Endothelial cell of umbilical vein (primary cell): ENCODE data around the gene NUDCD3. TPM values are rescaled to one million over a fixed set of nuclear protein-coding genes. Genes with fewer than 3 reads are reported as not detected.

ENCODE experiments used
- BruUV-seq: library from RNA; stranded (reverse); fragments of 400-500 nt; replicated peaks from 2 replicates; lab custom pipeline; 2021; lab: Mats Ljungman, UMichigan
- CTCF ChIA-PET: fragments of 300-600, 350-600 bp; sonication (Branson Sonifier 250); formaldehyde crosslinking; loops from one replicate; lab custom pipeline; 2021; ENCODE audit warnings: antibody characterized with exemption, inconsistent platforms; lab: Charles Lee
- POLR2A ChIA-PET: fragments of 300-600, 350-600 bp; sonication (Branson Sonifier 250); formaldehyde crosslinking; loops from one replicate; lab custom pipeline; 2021; ENCODE audit warnings: antibody characterized with exemption, inconsistent platforms; lab: Charles Lee
- DNase-seq: peaks from one replicate; pipeline ENCODE4 v3.0.0-alpha.2; 2011; ENCODE audit warnings: low read depth, low spot score
- FAIRE-seq: peaks from 2 replicates; lab custom pipeline; 2011; peaks lifted over from hg19 to GRCh38; lab: Jason Lieb, UNC
- H2AFZ ChIP-seq: 2 replicates; pipeline ENCODE4 v1.6.0; 2012; ENCODE audit warnings: low read depth, low read length, control low read depth, inconsistent platforms
- H3K27ac ChIP-seq: 2 replicates; pipeline ENCODE4 v1.5.1; 2011; ENCODE audit warnings: low read depth, mild to moderate bottlenecking, control low read depth, low read length, moderate library complexity; ENCODE audit not compliant: insufficient read depth
- H3K27me3 ChIP-seq, 2 experiments: 2 replicates each; pipeline versions ENCODE4 v1.6.0 to v1.6.1; 2011; ENCODE audit warnings: low read length in 2 of 2, mixed read lengths in 1 of 2; ENCODE audit not compliant: control insufficient read depth in 2 of 2, insufficient read depth in 2 of 2
- H3K36me3 ChIP-seq, 2 experiments: 2 replicates in 1 of 2; 3 replicates in 1 of 2; pipeline ENCODE4 v1.5.1; 2011; ENCODE audit warnings: low read length in 2 of 2, mild to moderate bottlenecking in 1 of 2, moderate library complexity in 1 of 2; ENCODE audit not compliant: control insufficient read depth in 2 of 2, insufficient read depth in 2 of 2; ENCODE audit errors: extremely low read depth in 1 of 2
- H3K4me1 ChIP-seq: 3 replicates; pipeline ENCODE4 v1.5.1; 2011; ENCODE audit warnings: mild to moderate bottlenecking, low read length; ENCODE audit not compliant: control insufficient read depth, insufficient read depth; ENCODE audit errors: extremely low read depth
- H3K4me2 ChIP-seq: 2 replicates; pipeline ENCODE4 v1.6.1; 2011; ENCODE audit warnings: low read length, control low read depth, mixed read lengths; ENCODE audit not compliant: insufficient read depth
- H3K4me3 ChIP-seq, 3 experiments: fragments of 200-600 bp in 1 of 3; sonication (generic), shearing (Covaris generic) in 1 of 3; replicated peaks in 1 of 3; 2 replicates each; pipeline ENCODE4 v1.5.1; 2011 to 2016; ENCODE audit warnings: control low read depth in 3 of 3, low read length in 3 of 3, mild to moderate bottlenecking in 2 of 3, inconsistent platforms in 1 of 3, low read depth in 1 of 3, moderate library complexity in 1 of 3; ENCODE audit not compliant: insufficient read depth in 1 of 3
- H3K79me2 ChIP-seq: 2 replicates; pipeline ENCODE4 v1.6.0; 2012; ENCODE audit warnings: low read length, inconsistent platforms; ENCODE audit not compliant: control insufficient read depth, insufficient read depth
- H3K9ac ChIP-seq: replicated peaks from 2 replicates; pipeline ENCODE3; 2011; ENCODE audit warnings: low read length, control low read depth; ENCODE audit not compliant: insufficient read depth; ENCODE audit errors: extremely low read depth
- H3K9me1 ChIP-seq: replicated peaks from 3 replicates; pipeline ENCODE4 v1.6.0; 2011; ENCODE audit warnings: mild to moderate bottlenecking, low read length; ENCODE audit not compliant: control insufficient read depth, insufficient read depth; ENCODE audit errors: extremely low read depth
- H3K9me3 ChIP-seq: replicated peaks from 2 replicates; pipeline ENCODE4 v1.5.1; 2012; ENCODE audit warnings: low read length, inconsistent platforms; ENCODE audit not compliant: control insufficient read depth, insufficient read depth
- H4K20me1 ChIP-seq: replicated peaks from 2 replicates; pipeline ENCODE3; 2011; ENCODE audit warnings: mild to moderate bottlenecking, low read length; ENCODE audit not compliant: control insufficient read depth, insufficient read depth; ENCODE audit errors: extremely low read depth
- EZH2 ChIP-seq: IDR thresholded peaks from 2 replicates; pipeline ENCODE4 v1.6.1; 2012; ENCODE audit warnings: borderline replicate concordance, low read depth, mild to moderate bottlenecking, moderate library complexity, low read length, inconsistent platforms; ENCODE audit not compliant: severe bottlenecking
- FOS ChIP-seq: IDR thresholded peaks from 2 replicates; pipeline ENCODE4 v1.6.1; 2011; ENCODE audit warnings: mild to moderate bottlenecking, low read length, moderate library complexity, borderline replicate concordance; ENCODE audit not compliant: insufficient read depth
- GATA2 ChIP-seq: IDR thresholded peaks from 2 replicates; pipeline ENCODE4 v1.7.0; 2011; ENCODE audit warnings: low read depth, mild to moderate bottlenecking, moderate library complexity, mixed read lengths, low read length; ENCODE audit not compliant: insufficient read length, insufficient read depth
- JUN ChIP-seq: IDR thresholded peaks from 2 replicates; pipeline ENCODE4 v1.6.1; 2011; ENCODE audit warnings: borderline replicate concordance, low read depth; ENCODE audit not compliant: insufficient read length, insufficient read depth
- MYC ChIP-seq: IDR thresholded peaks from one replicate; pipeline ENCODE4 v1.6.1; 2011; ENCODE audit warnings: mild to moderate bottlenecking, low read depth, low read length
- POLR2A ChIP-seq: IDR thresholded peaks from 2 replicates; pipeline ENCODE4 v1.6.1; 2012; ENCODE audit warnings: low read depth, mild to moderate bottlenecking, control low read depth, low read length
- POLR2AphosphoS5 ChIP-seq: IDR thresholded peaks from 2 replicates; pipeline ENCODE4 v1.6.1; 2012; ENCODE audit warnings: low read depth, mild to moderate bottlenecking, control low read depth, low read length, moderate library complexity; ENCODE audit not compliant: insufficient read depth
- dilution Hi-C: fragments of 300-500 bp; cut with MboI; formaldehyde crosslinking; loops from one replicate; pipeline ENCODE4 v1.15.0; 2019; ENCODE audit warnings: low sequenced_read_pairs; ENCODE audit not compliant: extremely low pct_ligation_motif_present
- intact Hi-C: fragments of 100-400 bp; cut with micrococcal nuclease; formaldehyde crosslinking; loops from one replicate; pipeline ENCODE4 v1.10.0; 2022
- polyA plus RNA-seq, 4 experiments: library from polyadenylated mRNA; depleted of rRNA in 3 of 4; stranded (reverse) in 3 of 4; unstranded in 1 of 4; fragments of >200 nt; gene quantifications; 2 replicates each; pipeline versions ENCODE4 v1.2.1 to v1.2.3, GENCODE V29; 2011 to 2012; ENCODE audit warnings: missing spikeins in 1 of 4
- total RNA-seq: library from RNA; stranded (reverse); gene quantifications from 2 replicates; pipeline ENCODE4 v1.2.3, GENCODE V29; 2021
- TF ChIP-seq, protein P1 (sequence below): IDR thresholded peaks from 2 replicates; pipeline ENCODE4 v1.6.1; 2011; ENCODE audit not compliant: insufficient read depth, insufficient read length
- TF ChIP-seq, protein P2 (sequence below), 2 donors: IDR thresholded peaks; 1 replicate in 1 of 2; 2 replicates in 1 of 2; pipeline ENCODE4 v1.5.1; 2011; ENCODE audit warnings: low read length in 2 of 2, mild to moderate bottlenecking in 2 of 2, moderate library complexity in 2 of 2, control low read depth in 1 of 2, inconsistent platforms in 1 of 2, low read depth in 1 of 2; ENCODE audit not compliant: insufficient read depth in 1 of 2; ENCODE audit errors: extremely low read depth in 1 of 2

Gene NUDCD3
- total and polyA plus RNA-seq, 2 donors (not counting 3 experiments of a cell fraction or from before 2014, with no cell fraction given) = 50.6 to 137 TPM

- no peak for TF ChIP-seq POLR2AphosphoS5
- TF ChIP-seq POLR2A = no peak
- TF ChIP-seq, protein P1, sequence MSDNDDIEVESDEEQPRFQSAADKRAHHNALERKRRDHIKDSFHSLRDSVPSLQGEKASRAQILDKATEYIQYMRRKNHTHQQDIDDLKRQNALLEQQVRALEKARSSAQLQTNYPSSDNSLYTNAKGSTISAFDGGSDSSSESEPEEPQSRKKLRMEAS = no peak
- no peak for TF ChIP-seq MYC
- TF ChIP-seq, protein P2, sequence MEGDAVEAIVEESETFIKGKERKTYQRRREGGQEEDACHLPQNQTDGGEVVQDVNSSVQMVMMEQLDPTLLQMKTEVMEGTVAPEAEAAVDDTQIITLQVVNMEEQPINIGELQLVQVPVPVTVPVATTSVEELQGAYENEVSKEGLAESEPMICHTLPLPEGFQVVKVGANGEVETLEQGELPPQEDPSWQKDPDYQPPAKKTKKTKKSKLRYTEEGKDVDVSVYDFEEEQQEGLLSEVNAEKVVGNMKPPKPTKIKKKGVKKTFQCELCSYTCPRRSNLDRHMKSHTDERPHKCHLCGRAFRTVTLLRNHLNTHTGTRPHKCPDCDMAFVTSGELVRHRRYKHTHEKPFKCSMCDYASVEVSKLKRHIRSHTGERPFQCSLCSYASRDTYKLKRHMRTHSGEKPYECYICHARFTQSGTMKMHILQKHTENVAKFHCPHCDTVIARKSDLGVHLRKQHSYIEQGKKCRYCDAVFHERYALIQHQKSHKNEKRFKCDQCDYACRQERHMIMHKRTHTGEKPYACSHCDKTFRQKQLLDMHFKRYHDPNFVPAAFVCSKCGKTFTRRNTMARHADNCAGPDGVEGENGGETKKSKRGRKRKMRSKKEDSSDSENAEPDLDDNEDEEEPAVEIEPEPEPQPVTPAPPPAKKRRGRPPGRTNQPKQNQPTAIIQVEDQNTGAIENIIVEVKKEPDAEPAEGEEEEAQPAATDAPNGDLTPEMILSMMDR (IDR thresholded peaks at IDR 0.05; ENCODE audit: extremely low read depth in 1 of 2, insufficient read depth in 1 of 2, low read depth in 1 of 2, low read length in 2 of 2) = no peak
- TF ChIP-seq GATA2 = no peak
- TF ChIP-seq JUN = no peak
- no peak for TF ChIP-seq EZH2
- no peak for TF ChIP-seq FOS
- POLR2A ChIA-PET = no interaction called here
- Histone ChIP-seq H3K27me3 (peaks cover 6 to 8% of the 10 kb centered on the region in 2 experiments), H3K9ac (no peak overlapping the region), H3K9me1 (no peaks in the 10 kb centered on the region), H2AFZ (no peak overlapping the region), H3K4me2 (no peak overlapping the region), H4K20me1 (no peaks in the 10 kb centered on the region), H3K9me3 (no peaks in the 10 kb centered on the region), H3K36me3 (no peaks in the 10 kb centered on the region), H3K79me2 (no peaks in the 10 kb centered on the region), H3K4me1 (no peaks in the 10 kb centered on the region), H3K27ac (no peak overlapping the region), H3K4me3 (no peak overlapping the region)
- DNase-seq (no peak), FAIRE-seq (no peak)
- BruUV-seq = no TSS peak
- intact Hi-C loops (no loop called here), dilution Hi-C loops (no loop called here)
- CTCF ChIA-PET = interaction anchor here (2.8 kb wide), 1 partner anchor 14 kb away, joined by 18 read pairs; no protein-coding TSS in a partner anchor
These were observed 31.9 kb upstream of the NUDCD3 start for GRCh38 chr7:44522315-44522714.
